ENCODE measurements around the gene CLASRP. TPM values are rescaled to one million over a fixed set of nuclear protein-coding genes. Genes with fewer than 3 reads are reported as not detected.

Gene CLASRP
- total RNA-seq, 1 experiment from 2014 or later = 51.8 TPM

GRCh38 chr19:45091031-45091923 is 52.4 kb downstream of the CLASRP start:
- H3K4me1 ChIP-seq (replicated peaks) = peaks cover 17% of the 10 kb centered on the region
- H3K9me3 ChIP-seq (replicated peaks) = no peaks in the 10 kb centered on the region
- peaks cover 45% of the 10 kb centered on the region for H3K36me3 ChIP-seq
- DNase-seq (ENCODE audit: low read depth in 1 of 2, low spot score in 2 of 2) = peak; percentile 96 to 97
- 0 out of 2 replicates have a peak overlapping the region, but pooled peaks have one; percentile 30 for H3K27ac ChIP-seq
- H3K4me3 ChIP-seq = peak overlapping the region; percentile 91
- no peaks in the 10 kb centered on the region for H3K27me3 ChIP-seq (replicated peaks)

GRCh38 chr19:45092747-45093678 is 54.2 kb downstream of the CLASRP start, which contains the start of gene PPP1R37:
Gene PPP1R37 (plus strand): TSS chr19:45093179. CDS start chr19:45093326, 147 bp downstream.
- peak; percentile 96 for DNase-seq (ENCODE audit: low read depth in 1 of 2, low spot score in 2 of 2)
- Histone ChIP-seq H3K9me3 (replicated peaks) (no peaks in the 10 kb centered on the region), H3K36me3 (peaks cover 39% of the 10 kb centered on the region), H3K27ac (peak within 1 kb of the TSS; percentile 95), H3K4me1 (replicated peaks) (peaks cover 21% of the 10 kb centered on the region), H3K4me3 (peak within 1 kb of the TSS; percentile 91), H3K27me3 (replicated peaks) (no peaks in the 10 kb centered on the region)

- peaks cover 33% of the 10 kb centered on the region for H3K36me3 ChIP-seq
- no peak overlapping the region for H3K27ac ChIP-seq
Observed at GRCh38 chr19:45094137-45094536, 55.3 kb downstream of the CLASRP start.

GRCh38 chr19:45094707-45095106 is 55.9 kb downstream of the CLASRP start:
- no peak for DNase-seq (ENCODE audit: low read depth in 1 of 2, low spot score in 2 of 2)
- H3K4me1 ChIP-seq (replicated peaks) = peaks cover 33% of the 10 kb centered on the region
- peaks cover 37% of the 10 kb centered on the region for H3K36me3 ChIP-seq
- no peak overlapping the region for H3K4me3 ChIP-seq
- H3K27me3 ChIP-seq (replicated peaks) = no peaks in the 10 kb centered on the region
- H3K9me3 ChIP-seq (replicated peaks) = no peaks in the 10 kb centered on the region
- H3K27ac ChIP-seq = no peak overlapping the region

More at GRCh38 chr19:45094137-45094536, 55.3 kb downstream of the CLASRP start:
- H3K9me3 ChIP-seq (replicated peaks) = no peaks in the 10 kb centered on the region
- H3K4me1 ChIP-seq (replicated peaks) = peaks cover 33% of the 10 kb centered on the region
- H3K27me3 ChIP-seq (replicated peaks) = no peaks in the 10 kb centered on the region
- DNase-seq (ENCODE audit: low read depth in 1 of 2, low spot score in 2 of 2) = no peak
- peak overlapping the region; percentile 91 for H3K4me3 ChIP-seq

- Histone ChIP-seq H3K4me3 (no peak overlapping the region), H3K27ac (no peak overlapping the region), H3K27me3 (replicated peaks) (no peaks in the 10 kb centered on the region), H3K36me3 (peaks cover 36% of the 10 kb centered on the region), H3K9me3 (replicated peaks) (no peaks in the 10 kb centered on the region), H3K4me1 (replicated peaks) (peaks cover 33% of the 10 kb centered on the region)
- no peak for DNase-seq (ENCODE audit: low read depth in 1 of 2, low spot score in 2 of 2)
Observed at GRCh38 chr19:45095496-45096413, 56.9 kb downstream of the CLASRP start.

GRCh38 chr19:45096700-45097099 is 57.9 kb downstream of the CLASRP start:
- H3K9me3 ChIP-seq (replicated peaks) = no peaks in the 10 kb centered on the region
- H3K4me3 ChIP-seq = no peak overlapping the region
- H3K4me1 ChIP-seq (replicated peaks) = peaks cover 27% of the 10 kb centered on the region
- DNase-seq (ENCODE audit: low read depth in 1 of 2, low spot score in 2 of 2) = no peak
- no peak overlapping the region for H3K27ac ChIP-seq
- peaks cover 31% of the 10 kb centered on the region for H3K36me3 ChIP-seq
- H3K27me3 ChIP-seq (replicated peaks) = no peaks in the 10 kb centered on the region

- H3K9me3 ChIP-seq (replicated peaks) = no peaks in the 10 kb centered on the region
- H3K27ac ChIP-seq = no peak overlapping the region
Observed at GRCh38 chr19:45097450-45097775, 58.6 kb downstream of the CLASRP start.

GRCh38 chr19:45097776-45098520 is 59.1 kb downstream of the CLASRP start:
- no peaks in the 10 kb centered on the region for H3K9me3 ChIP-seq (replicated peaks)
- no peaks in the 10 kb centered on the region for H3K27me3 ChIP-seq (replicated peaks)
- no peak overlapping the region for H3K4me3 ChIP-seq
- no peak overlapping the region for H3K27ac ChIP-seq
- DNase-seq (ENCODE audit: low read depth in 1 of 2, low spot score in 2 of 2) = peak; percentile 65 to 88
- peaks cover 27% of the 10 kb centered on the region for H3K4me1 ChIP-seq (replicated peaks)
- H3K36me3 ChIP-seq = peaks cover 29% of the 10 kb centered on the region

More at GRCh38 chr19:45097450-45097775, 58.6 kb downstream of the CLASRP start:
- Histone ChIP-seq H3K4me3 (no peak overlapping the region), H3K27me3 (replicated peaks) (no peaks in the 10 kb centered on the region), H3K4me1 (replicated peaks) (peaks cover 27% of the 10 kb centered on the region), H3K36me3 (peaks cover 31% of the 10 kb centered on the region)
- no peak for DNase-seq (ENCODE audit: low read depth in 1 of 2, low spot score in 2 of 2)

- H3K27me3 ChIP-seq (replicated peaks) = no peaks in the 10 kb centered on the region
- H3K36me3 ChIP-seq = peaks cover 23% of the 10 kb centered on the region
- peaks cover 25% of the 10 kb centered on the region for H3K4me1 ChIP-seq (replicated peaks)
- H3K27ac ChIP-seq = no peak overlapping the region
- no peak for DNase-seq (ENCODE audit: low read depth in 1 of 2, low spot score in 2 of 2)
- no peaks in the 10 kb centered on the region for H3K9me3 ChIP-seq (replicated peaks)
- no peak overlapping the region for H3K4me3 ChIP-seq
Observed at GRCh38 chr19:45098521-45099466, 59.9 kb downstream of the CLASRP start.

- peaks cover 16% of the 10 kb centered on the region for H3K4me1 ChIP-seq (replicated peaks)
- H3K27ac ChIP-seq = no peak overlapping the region
- no peak overlapping the region for H3K4me3 ChIP-seq
- no peaks in the 10 kb centered on the region for H3K27me3 ChIP-seq (replicated peaks)
- no peak for DNase-seq (ENCODE audit: low read depth in 1 of 2, low spot score in 2 of 2)
- peaks cover 23% of the 10 kb centered on the region for H3K36me3 ChIP-seq
- H3K9me3 ChIP-seq (replicated peaks) = no peaks in the 10 kb centered on the region
Observed at GRCh38 chr19:45099467-45100191, 60.8 kb downstream of the CLASRP start.

- Histone ChIP-seq H3K27ac (no peak overlapping the region), H3K4me1 (replicated peaks) (peaks cover 16% of the 10 kb centered on the region), H3K36me3 (peaks cover 18% of the 10 kb centered on the region), H3K9me3 (replicated peaks) (no peaks in the 10 kb centered on the region), H3K4me3 (no peak overlapping the region), H3K27me3 (replicated peaks) (no peaks in the 10 kb centered on the region)
- no peak for DNase-seq (ENCODE audit: low read depth in 1 of 2, low spot score in 2 of 2)
Observed at GRCh38 chr19:45100201-45100600, 61.4 kb downstream of the CLASRP start.
